ENCODE results near the gene AMPH. TPM values are rescaled to one million over a fixed set of nuclear protein-coding genes. Genes with fewer than 3 reads are reported as not detected.

The AMPH gene
- total and polyA plus RNA-seq, 9 of the 15 experiments (the other 6 are each of a cell fraction or from before 2014, with no cell fraction given), result 0.03 to 0.35 TPM; not detected in 7

DNA sequence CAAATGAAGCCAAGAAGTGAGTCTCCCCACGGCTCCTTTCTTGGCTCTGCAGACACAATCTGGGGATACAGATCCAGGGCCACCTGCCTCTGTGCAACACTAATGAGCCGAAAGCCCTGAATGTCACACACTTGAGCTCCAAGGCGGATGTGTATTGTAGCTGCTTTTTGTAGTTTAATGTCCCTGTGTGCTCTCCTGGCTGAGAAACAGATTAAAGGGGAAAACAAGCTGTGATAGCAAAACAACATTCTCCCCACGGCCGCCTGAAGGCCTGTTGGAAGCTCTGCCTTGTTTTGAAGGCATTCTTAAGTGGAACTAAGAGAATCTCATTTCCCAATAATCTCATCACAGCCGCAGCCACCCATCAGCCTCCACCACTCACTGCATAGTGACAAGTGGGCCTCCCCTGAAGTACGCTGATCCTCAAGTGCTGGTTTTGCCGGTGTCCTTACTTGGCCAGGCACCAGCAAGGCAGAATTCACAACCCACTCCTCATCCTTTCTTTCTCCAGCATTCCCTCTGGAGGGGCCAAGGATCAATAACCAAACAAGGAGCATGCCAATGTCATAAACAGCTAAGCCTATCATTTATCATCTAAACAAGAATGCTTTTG lies 44.4 kb upstream of the AMPH start (continued):
- TF ChIP-seq, protein P1, sequence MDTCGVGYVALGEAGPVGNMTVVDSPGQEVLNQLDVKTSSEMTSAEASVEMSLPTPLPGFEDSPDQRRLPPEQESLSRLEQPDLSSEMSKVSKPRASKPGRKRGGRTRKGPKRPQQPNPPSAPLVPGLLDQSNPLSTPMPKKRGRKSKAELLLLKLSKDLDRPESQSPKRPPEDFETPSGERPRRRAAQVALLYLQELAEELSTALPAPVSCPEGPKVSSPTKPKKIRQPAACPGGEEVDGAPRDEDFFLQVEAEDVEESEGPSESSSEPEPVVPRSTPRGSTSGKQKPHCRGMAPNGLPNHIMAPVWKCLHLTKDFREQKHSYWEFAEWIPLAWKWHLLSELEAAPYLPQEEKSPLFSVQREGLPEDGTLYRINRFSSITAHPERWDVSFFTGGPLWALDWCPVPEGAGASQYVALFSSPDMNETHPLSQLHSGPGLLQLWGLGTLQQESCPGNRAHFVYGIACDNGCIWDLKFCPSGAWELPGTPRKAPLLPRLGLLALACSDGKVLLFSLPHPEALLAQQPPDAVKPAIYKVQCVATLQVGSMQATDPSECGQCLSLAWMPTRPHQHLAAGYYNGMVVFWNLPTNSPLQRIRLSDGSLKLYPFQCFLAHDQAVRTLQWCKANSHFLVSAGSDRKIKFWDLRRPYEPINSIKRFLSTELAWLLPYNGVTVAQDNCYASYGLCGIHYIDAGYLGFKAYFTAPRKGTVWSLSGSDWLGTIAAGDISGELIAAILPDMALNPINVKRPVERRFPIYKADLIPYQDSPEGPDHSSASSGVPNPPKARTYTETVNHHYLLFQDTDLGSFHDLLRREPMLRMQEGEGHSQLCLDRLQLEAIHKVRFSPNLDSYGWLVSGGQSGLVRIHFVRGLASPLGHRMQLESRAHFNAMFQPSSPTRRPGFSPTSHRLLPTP (IDR thresholded peaks at IDR 0.05; ENCODE audit: borderline replicate concordance, extremely low read depth, insufficient read length), result no peak
- TF ChIP-seq CHD1 (IDR thresholded peaks at IDR 0.05; ENCODE audit: low read length) (no peak), SPI1 (IDR thresholded peaks at IDR 0.05; ENCODE audit: borderline replicate concordance, low read depth, low read length) (no peak), ZC3H11A (IDR thresholded peaks at IDR 0.05; ENCODE audit: low read depth, low read length) (no peak), CAMTA2 (CRISPR knock-in tag; conservative IDR thresholded peaks at IDR 0.05) (no peak), ZNF699 (CRISPR knock-in tag; IDR thresholded peaks at IDR 0.05; ENCODE audit: insufficient replicate concordance) (no peak)
- TF ChIP-seq, protein P2, sequence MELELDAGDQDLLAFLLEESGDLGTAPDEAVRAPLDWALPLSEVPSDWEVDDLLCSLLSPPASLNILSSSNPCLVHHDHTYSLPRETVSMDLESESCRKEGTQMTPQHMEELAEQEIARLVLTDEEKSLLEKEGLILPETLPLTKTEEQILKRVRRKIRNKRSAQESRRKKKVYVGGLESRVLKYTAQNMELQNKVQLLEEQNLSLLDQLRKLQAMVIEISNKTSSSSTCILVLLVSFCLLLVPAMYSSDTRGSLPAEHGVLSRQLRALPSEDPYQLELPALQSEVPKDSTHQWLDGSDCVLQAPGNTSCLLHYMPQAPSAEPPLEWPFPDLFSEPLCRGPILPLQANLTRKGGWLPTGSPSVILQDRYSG (tag; conservative IDR thresholded peaks at IDR 0.05; ENCODE audit: low read depth), result no peak

Measured in K562 (cell line).